HEK293 (cell line): ENCODE measurements around the gene CACNB4.
"Not testable (repeated sequence)": the region's sequence is repeated elsewhere in the genome, so short reads cannot be mapped to it uniquely, and the experiment has no call there.

Experiments used
- FEZF1 ChIP-seq: fragments of 450-650 bp; formaldehyde crosslinking; IDR thresholded peaks from 2 replicates; pipeline ENCODE4 v1.5.1; 2016; ENCODE audit warnings: missing biosample characterization, missing genetic modification characterization
- KLF9 ChIP-seq: fragments of 450-650 bp; formaldehyde crosslinking; IDR thresholded peaks from 2 replicates; pipeline ENCODE4 v1.5.1; 2016; ENCODE audit warnings: missing biosample characterization, missing genetic modification characterization, low read depth
- RBAK ChIP-seq: fragments of 450-650 bp; formaldehyde crosslinking; IDR thresholded peaks from 2 replicates; pipeline ENCODE4 v1.5.1; 2016; ENCODE audit warnings: missing biosample characterization, missing genetic modification characterization
- YY1 ChIP-seq: fragments of 450-650 bp; formaldehyde crosslinking; IDR thresholded peaks from 2 replicates; pipeline ENCODE4 v1.5.1; 2018; ENCODE audit warnings: missing biosample characterization, missing genetic modification characterization
- ZBTB7A ChIP-seq: fragments of 450-650 bp; formaldehyde crosslinking; IDR thresholded peaks from 2 replicates; pipeline ENCODE4 v1.5.1; 2016; ENCODE audit warnings: low read depth, missing biosample characterization, missing genetic modification characterization
- ZEB2 ChIP-seq: fragments of 450-650 bp; formaldehyde crosslinking; IDR thresholded peaks from 2 replicates; pipeline ENCODE4 v1.5.1; 2016; ENCODE audit warnings: missing biosample characterization, missing genetic modification characterization
- ZFP37 ChIP-seq: fragments of 450-650 bp; formaldehyde crosslinking; IDR thresholded peaks from 2 replicates; pipeline ENCODE4 v1.5.1; 2016; ENCODE audit warnings: missing biosample characterization, missing genetic modification characterization
- ZNF530 ChIP-seq: fragments of 450-650 bp; formaldehyde crosslinking; IDR thresholded peaks from 2 replicates; pipeline ENCODE4 v1.5.1; 2016; ENCODE audit warnings: low read depth, missing biosample characterization, missing genetic modification characterization
- ZNF560 ChIP-seq: fragments of 450-650 bp; formaldehyde crosslinking; IDR thresholded peaks from 2 replicates; pipeline ENCODE4 v1.5.1; 2017; ENCODE audit warnings: missing biosample characterization, missing genetic modification characterization, borderline replicate concordance
- ZNF747 ChIP-seq: fragments of 450-650 bp; formaldehyde crosslinking; IDR thresholded peaks from 2 replicates; pipeline ENCODE4 v1.5.1; 2016; ENCODE audit warnings: missing biosample characterization, missing genetic modification characterization
- TF ChIP-seq, protein P1 (sequence below): fragments of 450-650 bp; formaldehyde crosslinking; IDR thresholded peaks from 2 replicates; pipeline ENCODE4 v1.5.1; 2016; ENCODE audit warnings: missing biosample characterization, missing genetic modification characterization, borderline replicate concordance
- TF ChIP-seq, protein P2 (sequence below): fragments of 450-650 bp; formaldehyde crosslinking; IDR thresholded peaks from 2 replicates; pipeline ENCODE4 v1.5.1; 2016; ENCODE audit warnings: missing biosample characterization, missing genetic modification characterization
- TF ChIP-seq, protein P3 (sequence below): fragments of 450-650 bp; formaldehyde crosslinking; IDR thresholded peaks from 2 replicates; pipeline ENCODE4 v1.5.1; 2016; ENCODE audit warnings: missing biosample characterization, missing genetic modification characterization
- TF ChIP-seq, protein P4 (sequence below): sonication (generic); formaldehyde crosslinking; IDR thresholded peaks from 2 replicates; pipeline ENCODE4 v1.8.1; 2022; ENCODE audit warnings: mild to moderate bottlenecking, moderate library complexity, missing genetic modification reagents

DNA sequence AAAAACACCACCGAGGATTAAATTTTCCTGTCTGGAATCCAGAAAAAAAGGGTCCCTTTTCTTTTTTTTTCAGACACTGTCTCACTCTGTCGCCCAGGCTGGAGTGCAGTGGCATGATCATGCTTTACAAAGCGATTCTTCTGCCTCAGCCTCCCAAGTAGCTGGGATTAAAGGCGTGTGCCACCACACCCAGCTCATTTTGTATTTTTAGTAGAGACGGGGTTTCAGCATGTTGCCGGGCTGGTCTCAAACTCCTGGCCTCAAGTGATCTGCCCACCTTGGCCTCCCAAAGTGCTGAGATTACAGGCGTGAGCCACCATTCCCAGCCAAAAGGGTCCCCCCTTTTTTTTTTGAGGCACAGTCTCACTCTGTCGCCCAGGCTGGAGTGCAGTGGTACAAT, 104.7 kb downstream of the CACNB4 start:
- TF ChIP-seq, protein P1, sequence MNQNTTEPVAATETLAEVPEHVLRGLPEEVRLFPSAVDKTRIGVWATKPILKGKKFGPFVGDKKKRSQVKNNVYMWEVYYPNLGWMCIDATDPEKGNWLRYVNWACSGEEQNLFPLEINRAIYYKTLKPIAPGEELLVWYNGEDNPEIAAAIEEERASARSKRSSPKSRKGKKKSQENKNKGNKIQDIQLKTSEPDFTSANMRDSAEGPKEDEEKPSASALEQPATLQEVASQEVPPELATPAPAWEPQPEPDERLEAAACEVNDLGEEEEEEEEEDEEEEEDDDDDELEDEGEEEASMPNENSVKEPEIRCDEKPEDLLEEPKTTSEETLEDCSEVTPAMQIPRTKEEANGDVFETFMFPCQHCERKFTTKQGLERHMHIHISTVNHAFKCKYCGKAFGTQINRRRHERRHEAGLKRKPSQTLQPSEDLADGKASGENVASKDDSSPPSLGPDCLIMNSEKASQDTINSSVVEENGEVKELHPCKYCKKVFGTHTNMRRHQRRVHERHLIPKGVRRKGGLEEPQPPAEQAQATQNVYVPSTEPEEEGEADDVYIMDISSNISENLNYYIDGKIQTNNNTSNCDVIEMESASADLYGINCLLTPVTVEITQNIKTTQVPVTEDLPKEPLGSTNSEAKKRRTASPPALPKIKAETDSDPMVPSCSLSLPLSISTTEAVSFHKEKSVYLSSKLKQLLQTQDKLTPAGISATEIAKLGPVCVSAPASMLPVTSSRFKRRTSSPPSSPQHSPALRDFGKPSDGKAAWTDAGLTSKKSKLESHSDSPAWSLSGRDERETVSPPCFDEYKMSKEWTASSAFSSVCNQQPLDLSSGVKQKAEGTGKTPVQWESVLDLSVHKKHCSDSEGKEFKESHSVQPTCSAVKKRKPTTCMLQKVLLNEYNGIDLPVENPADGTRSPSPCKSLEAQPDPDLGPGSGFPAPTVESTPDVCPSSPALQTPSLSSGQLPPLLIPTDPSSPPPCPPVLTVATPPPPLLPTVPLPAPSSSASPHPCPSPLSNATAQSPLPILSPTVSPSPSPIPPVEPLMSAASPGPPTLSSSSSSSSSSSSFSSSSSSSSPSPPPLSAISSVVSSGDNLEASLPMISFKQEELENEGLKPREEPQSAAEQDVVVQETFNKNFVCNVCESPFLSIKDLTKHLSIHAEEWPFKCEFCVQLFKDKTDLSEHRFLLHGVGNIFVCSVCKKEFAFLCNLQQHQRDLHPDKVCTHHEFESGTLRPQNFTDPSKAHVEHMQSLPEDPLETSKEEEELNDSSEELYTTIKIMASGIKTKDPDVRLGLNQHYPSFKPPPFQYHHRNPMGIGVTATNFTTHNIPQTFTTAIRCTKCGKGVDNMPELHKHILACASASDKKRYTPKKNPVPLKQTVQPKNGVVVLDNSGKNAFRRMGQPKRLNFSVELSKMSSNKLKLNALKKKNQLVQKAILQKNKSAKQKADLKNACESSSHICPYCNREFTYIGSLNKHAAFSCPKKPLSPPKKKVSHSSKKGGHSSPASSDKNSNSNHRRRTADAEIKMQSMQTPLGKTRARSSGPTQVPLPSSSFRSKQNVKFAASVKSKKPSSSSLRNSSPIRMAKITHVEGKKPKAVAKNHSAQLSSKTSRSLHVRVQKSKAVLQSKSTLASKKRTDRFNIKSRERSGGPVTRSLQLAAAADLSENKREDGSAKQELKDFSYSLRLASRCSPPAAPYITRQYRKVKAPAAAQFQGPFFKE = not testable (repeated sequence)
- not testable (repeated sequence) for TF ChIP-seq RBAK (tag by site-specific recombination); ZFP37 (tag by site-specific recombination); KLF9 (tag by site-specific recombination); ZNF560 (tag by site-specific recombination); YY1 (tag by site-specific recombination); ZNF747; ZBTB7A (tag by site-specific recombination); FEZF1 (tag by site-specific recombination); ZEB2; ZNF530 (tag by site-specific recombination)
- TF ChIP-seq, protein P2, sequence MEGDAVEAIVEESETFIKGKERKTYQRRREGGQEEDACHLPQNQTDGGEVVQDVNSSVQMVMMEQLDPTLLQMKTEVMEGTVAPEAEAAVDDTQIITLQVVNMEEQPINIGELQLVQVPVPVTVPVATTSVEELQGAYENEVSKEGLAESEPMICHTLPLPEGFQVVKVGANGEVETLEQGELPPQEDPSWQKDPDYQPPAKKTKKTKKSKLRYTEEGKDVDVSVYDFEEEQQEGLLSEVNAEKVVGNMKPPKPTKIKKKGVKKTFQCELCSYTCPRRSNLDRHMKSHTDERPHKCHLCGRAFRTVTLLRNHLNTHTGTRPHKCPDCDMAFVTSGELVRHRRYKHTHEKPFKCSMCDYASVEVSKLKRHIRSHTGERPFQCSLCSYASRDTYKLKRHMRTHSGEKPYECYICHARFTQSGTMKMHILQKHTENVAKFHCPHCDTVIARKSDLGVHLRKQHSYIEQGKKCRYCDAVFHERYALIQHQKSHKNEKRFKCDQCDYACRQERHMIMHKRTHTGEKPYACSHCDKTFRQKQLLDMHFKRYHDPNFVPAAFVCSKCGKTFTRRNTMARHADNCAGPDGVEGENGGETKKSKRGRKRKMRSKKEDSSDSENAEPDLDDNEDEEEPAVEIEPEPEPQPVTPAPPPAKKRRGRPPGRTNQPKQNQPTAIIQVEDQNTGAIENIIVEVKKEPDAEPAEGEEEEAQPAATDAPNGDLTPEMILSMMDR (tag by site-specific recombination) = not testable (repeated sequence)
- TF ChIP-seq, protein P3, sequence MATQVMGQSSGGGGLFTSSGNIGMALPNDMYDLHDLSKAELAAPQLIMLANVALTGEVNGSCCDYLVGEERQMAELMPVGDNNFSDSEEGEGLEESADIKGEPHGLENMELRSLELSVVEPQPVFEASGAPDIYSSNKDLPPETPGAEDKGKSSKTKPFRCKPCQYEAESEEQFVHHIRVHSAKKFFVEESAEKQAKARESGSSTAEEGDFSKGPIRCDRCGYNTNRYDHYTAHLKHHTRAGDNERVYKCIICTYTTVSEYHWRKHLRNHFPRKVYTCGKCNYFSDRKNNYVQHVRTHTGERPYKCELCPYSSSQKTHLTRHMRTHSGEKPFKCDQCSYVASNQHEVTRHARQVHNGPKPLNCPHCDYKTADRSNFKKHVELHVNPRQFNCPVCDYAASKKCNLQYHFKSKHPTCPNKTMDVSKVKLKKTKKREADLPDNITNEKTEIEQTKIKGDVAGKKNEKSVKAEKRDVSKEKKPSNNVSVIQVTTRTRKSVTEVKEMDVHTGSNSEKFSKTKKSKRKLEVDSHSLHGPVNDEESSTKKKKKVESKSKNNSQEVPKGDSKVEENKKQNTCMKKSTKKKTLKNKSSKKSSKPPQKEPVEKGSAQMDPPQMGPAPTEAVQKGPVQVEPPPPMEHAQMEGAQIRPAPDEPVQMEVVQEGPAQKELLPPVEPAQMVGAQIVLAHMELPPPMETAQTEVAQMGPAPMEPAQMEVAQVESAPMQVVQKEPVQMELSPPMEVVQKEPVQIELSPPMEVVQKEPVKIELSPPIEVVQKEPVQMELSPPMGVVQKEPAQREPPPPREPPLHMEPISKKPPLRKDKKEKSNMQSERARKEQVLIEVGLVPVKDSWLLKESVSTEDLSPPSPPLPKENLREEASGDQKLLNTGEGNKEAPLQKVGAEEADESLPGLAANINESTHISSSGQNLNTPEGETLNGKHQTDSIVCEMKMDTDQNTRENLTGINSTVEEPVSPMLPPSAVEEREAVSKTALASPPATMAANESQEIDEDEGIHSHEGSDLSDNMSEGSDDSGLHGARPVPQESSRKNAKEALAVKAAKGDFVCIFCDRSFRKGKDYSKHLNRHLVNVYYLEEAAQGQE (tag by site-specific recombination) = not testable (repeated sequence)
- TF ChIP-seq, protein P4, sequence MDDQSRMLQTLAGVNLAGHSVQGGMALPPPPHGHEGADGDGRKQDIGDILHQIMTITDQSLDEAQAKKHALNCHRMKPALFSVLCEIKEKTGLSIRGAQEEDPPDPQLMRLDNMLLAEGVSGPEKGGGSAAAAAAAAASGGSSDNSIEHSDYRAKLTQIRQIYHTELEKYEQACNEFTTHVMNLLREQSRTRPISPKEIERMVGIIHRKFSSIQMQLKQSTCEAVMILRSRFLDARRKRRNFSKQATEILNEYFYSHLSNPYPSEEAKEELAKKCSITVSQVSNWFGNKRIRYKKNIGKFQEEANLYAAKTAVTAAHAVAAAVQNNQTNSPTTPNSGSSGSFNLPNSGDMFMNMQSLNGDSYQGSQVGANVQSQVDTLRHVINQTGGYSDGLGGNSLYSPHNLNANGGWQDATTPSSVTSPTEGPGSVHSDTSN (CRISPR knock-in tag) = not testable (repeated sequence)
